SK-N-MC (cell line): ENCODE measurements around the gene ANKRD53.
"Not testable (repeated sequence)": the region's sequence is repeated elsewhere in the genome, so short reads cannot be mapped to it uniquely, and the experiment has no call there.

ENCODE experiments used
- EZH2 ChIP-seq: fragments of 200-600 bp; sonication (generic); IDR thresholded peaks from one replicate; pipeline ENCODE4 v1.6.1; 2017; ENCODE audit warnings: antibody characterized with exemption
- POLR2AphosphoS5 ChIP-seq: IDR thresholded peaks from 2 replicates; pipeline ENCODE4 v1.6.1; 2012; ENCODE audit warnings: mild to moderate bottlenecking, low read depth, low read length, borderline replicate concordance

DNA sequence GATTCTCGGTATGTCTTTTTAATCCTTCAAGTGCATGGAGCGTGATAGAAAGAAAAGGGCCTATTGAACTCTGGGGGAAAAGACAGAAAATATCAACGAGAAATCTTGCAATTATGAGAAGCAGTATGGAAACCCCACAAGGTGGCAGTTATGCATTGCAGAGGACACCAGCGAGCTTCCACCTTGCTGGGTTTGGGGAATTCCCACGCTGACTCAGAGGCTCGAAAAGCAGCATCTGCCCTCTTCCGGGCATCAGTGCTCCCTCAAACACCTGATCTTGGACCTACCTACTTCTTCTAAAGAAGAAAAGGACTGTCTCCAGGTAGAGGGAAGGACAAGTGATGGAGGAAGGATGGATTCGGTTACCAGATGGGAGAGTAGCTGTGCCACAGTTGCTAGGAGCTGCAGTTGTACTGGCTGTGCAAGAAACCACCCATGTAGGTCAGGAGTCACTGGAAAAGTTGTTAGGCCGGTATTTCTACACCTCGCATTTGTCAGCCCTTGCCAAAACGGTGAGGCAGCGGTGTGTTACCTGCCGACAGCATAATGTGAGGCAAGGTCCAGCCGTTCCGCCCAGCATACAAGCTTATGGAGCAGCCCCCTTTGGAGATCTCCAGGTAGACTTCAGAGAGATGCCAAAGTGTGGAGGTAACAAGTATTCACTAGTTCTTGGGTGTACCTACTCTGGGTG is 45.3 kb downstream of the ANKRD53 start:
- TF ChIP-seq POLR2AphosphoS5, EZH2: not testable (repeated sequence)
